Vagina (tissue), 2 donors: Measurements from ENCODE around the gene ELAC2.

Experiments used
- POLR2A ChIP-seq, 2 donors: fragments of 450-650 bp; IDR thresholded peaks; one replicate each; pipeline ENCODE4 v1.6.1; 2017; ENCODE audit warnings: antibody characterized with exemption in 2 of 2, mild to moderate bottlenecking in 2 of 2, moderate library complexity in 2 of 2
- POLR2AphosphoS5 ChIP-seq, 2 donors: sonication (generic); formaldehyde crosslinking; IDR thresholded peaks; one replicate each; pipeline ENCODE4 v1.9.0; 2017; ENCODE audit warnings: antibody characterized with exemption in 2 of 2, mild to moderate bottlenecking in 2 of 2, low read depth in 1 of 2; ENCODE audit not compliant: insufficient read depth in 1 of 2
- TF ChIP-seq, protein P1 (sequence below), 3 experiments: fragments of 450-650 bp in 2 of 3; fragments of 200-600 bp in 1 of 3; sonication (generic) in 1 of 3; IDR thresholded peaks; one replicate each; pipeline ENCODE4 v1.5.1; 2017 to 2019; ENCODE audit warnings: antibody characterized with exemption in 3 of 3, mild to moderate bottlenecking in 2 of 3, moderate library complexity in 2 of 3

DNA sequence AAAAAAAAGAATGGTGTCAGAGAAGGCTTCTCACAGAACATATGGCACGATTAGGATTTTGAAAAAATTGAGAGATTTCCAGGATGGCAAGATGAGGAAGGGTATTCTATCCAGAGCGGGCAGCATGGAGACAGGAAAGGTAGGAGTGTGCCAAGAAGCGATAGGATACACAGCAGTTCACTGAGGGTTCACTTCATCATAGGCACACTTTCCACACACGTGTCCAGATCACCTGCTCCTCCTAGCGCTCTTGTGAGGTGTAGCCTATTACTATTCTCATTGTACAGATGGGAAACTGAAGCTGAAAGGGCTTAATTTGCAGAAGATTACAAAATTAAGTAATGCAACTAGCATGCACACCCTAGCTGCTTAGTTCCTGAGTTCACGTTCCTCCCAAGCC is 6.2 kb upstream of the ELAC2 start:
- TF ChIP-seq POLR2A (IDR thresholded peaks at IDR 0.05) (no peak), POLR2AphosphoS5 (IDR thresholded peaks at IDR 0.05; ENCODE audit: insufficient read depth in 1 of 2, low read depth in 1 of 2) (no peak)
- TF ChIP-seq, protein P1, sequence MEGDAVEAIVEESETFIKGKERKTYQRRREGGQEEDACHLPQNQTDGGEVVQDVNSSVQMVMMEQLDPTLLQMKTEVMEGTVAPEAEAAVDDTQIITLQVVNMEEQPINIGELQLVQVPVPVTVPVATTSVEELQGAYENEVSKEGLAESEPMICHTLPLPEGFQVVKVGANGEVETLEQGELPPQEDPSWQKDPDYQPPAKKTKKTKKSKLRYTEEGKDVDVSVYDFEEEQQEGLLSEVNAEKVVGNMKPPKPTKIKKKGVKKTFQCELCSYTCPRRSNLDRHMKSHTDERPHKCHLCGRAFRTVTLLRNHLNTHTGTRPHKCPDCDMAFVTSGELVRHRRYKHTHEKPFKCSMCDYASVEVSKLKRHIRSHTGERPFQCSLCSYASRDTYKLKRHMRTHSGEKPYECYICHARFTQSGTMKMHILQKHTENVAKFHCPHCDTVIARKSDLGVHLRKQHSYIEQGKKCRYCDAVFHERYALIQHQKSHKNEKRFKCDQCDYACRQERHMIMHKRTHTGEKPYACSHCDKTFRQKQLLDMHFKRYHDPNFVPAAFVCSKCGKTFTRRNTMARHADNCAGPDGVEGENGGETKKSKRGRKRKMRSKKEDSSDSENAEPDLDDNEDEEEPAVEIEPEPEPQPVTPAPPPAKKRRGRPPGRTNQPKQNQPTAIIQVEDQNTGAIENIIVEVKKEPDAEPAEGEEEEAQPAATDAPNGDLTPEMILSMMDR (IDR thresholded peaks at IDR 0.05) = no peak
